HG02610 (cell line): Measurements from ENCODE around the gene IGFBP7.

Experiments
- ATAC-seq: cut with Tn5 transposase; IDR thresholded peaks from one replicate; pipeline ENCODE4 v1.9.1; 2021; ENCODE audit warnings: mild to moderate bottlenecking, moderate library complexity; ENCODE audit not compliant: unreplicated experiment

The IGFBP7 gene

GRCh38 chr4:57044279-57044678 lies 65.9 kb downstream of the IGFBP7 start:
- ATAC-seq, result no peak

- ATAC-seq, result no peak
Measured at GRCh38 chr4:57043347-57044251, 66.6 kb downstream of the IGFBP7 start.

DNA sequence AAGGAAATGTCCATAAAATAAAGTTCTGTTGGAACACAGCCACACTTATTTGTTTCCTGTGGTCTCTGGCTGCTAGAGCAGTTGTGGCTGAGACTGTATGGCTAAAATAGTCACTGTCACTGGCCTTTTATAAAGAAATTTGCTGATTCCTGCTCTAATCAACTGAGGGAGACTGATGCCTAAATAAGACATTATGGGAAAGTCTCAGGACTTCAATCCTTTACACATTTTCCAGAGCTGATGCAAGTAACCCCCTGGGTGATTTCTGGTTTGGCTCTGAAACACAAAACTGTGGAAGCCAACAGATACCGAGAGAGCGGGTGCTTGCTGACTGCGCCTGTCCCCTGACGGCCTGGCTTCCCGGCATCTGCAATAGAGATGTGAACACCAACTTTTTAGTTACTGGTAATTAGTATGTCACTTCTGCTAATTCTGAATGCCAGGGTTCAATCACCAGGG lies 67.4 kb downstream of the IGFBP7 start:
- ATAC-seq, result no peak

DNA sequence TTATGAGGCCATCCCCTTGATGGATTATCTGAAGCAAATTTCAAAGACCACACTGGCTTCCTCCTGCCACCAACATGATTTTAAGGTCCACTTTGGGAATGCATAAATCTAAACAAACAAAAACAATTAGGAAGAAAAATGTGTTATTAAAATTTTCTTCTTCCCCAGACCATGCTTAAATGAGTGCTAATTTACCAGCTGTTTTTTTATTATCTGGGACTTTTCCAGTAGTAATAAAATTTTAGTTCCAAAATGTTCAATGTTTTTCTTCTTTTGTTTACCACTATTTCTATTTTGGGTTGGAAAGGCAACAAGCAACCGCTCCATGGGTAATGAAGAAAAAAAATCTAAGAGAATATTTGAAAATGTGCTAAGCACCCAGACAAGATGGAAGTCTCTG lies 69.2 kb downstream of the IGFBP7 start:
- no peak for ATAC-seq

GRCh38 chr4:57040510-57040909 lies 69.7 kb downstream of the IGFBP7 start:
- ATAC-seq, result no peak

DNA sequence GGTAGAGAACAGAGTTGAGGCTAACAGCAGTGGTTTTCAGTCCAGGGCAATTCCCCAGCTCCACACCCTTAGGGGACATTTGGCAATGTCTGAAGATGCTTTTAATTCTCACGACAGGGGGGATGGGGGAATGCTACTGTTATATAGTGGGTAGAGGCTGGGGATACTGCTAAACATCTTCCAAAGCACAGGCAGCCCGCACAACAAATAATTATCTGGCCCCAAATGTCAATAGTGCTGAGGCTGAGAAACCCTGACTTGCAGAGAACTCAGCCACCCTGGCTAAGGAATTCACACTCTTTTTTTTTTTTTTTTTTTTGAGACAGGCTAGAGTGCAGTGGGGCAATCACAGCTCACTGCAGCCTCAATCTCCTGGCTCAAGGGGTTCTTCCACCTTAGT lies 70.8 kb downstream of the IGFBP7 start:
- ATAC-seq, result no peak

GRCh38 chr4:57037982-57038604 lies 72.1 kb downstream of the IGFBP7 start:
- no peak for ATAC-seq

- ATAC-seq, result no peak
Measured at GRCh38 chr4:57034520-57034919, 75.7 kb downstream of the IGFBP7 start.

- no peak for ATAC-seq
Measured at GRCh38 chr4:57023104-57023503, 87.1 kb downstream of the IGFBP7 start.

DNA sequence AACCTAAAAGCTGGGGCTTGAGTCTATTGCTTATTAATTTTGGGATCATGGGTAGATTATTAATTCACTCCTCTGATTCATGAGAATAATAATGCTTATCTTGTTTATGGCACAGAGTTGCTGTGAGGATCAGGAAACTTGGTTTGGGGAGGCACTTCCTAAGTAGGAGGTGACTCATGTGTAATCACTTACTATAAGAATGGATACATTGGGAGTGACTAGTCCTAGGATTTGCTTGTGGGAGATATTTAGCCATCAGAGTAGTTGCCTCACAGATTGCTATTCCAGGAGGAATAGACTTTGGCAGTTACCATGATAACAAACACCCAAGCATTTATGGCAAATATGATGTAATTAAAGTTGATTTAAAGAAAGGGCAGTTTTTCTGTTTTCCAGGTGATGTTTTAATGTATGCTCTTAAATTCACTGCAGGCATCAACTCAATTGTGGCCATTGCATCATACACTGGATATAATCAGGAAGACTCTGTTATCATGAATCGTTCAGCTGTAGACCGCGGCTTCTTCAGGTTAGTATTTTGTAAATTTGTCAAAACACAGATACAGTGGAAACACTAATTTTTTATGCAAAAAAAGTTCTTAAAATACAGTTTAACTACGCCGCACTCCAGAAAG lies 89.6 kb downstream of the IGFBP7 start:
- no peak for ATAC-seq

DNA sequence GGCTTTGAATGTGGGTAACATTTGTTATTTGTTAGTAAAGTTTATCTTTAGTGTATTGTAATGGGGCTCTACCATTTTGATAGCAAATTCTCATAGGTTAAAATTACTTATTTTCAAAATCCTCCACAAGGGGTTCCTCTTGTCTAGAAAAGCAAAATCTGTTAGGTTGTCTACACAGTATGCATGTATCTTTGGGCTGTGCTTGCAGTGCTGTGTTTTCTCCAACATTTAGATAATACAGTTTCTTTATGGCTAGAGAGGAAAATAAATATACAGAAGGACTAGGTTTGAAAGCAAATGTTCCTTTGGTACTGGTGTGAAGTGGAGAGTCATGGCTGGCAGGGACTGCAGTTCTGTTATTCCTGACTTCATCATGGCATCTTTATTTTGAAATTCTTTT lies 91.2 kb downstream of the IGFBP7 start:
- ATAC-seq, result no peak

DNA sequence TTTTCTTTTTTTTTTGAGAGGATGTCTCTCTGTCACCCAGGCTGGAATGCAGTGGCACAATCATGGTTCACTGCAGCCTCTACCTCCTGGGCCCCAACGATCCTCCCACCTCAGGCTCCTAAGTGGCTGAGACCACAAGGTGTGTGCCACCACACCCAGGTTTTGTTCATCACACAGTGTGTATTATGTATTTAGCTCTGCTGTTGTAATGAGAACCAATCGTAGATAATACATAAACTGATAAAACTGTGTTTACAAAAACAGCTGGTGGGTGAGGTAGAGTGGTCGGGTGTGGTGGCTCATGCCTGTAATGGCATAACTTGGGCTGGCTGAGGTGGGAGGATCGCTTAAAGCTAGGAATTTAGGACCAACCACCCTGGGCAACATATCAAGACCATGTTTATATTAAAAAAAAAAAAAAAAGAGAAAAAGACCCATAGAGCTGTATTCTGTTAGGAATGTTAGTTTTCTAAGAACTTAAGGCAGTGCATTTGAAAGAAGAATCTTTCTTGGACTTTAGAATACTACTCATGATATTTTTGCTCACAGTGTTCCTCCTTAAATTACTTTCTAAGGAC lies 96.6 kb downstream of the IGFBP7 start:
- no peak for ATAC-seq

DNA sequence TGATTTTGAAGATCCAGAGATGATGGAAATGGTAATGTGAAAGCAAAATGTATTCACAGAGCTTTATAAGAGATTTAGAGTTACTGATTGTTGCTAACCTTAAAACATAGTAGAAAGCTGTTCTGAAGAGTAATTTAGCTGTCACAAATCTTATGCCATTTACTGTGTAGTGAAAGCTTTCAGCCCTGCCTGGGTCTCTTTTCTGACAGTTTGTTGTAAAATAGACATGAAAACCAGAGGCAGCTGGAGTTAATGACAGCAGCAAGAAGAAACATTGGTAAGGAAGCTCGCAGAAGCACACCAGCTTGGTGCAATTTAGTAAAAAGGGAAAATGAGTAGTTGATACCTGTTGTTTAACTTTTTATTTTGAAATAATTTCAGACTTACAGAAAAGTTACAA lies 110.4 kb downstream of the IGFBP7 start:
- no peak for ATAC-seq

- no peak for ATAC-seq
Measured at GRCh38 chr4:56995525-56995924, 114.7 kb downstream of the IGFBP7 start.

GRCh38 chr4:56990109-56990905 lies 119.9 kb downstream of the IGFBP7 start:
- ATAC-seq, result no peak

GRCh38 chr4:56986952-56987351 lies 123.2 kb downstream of the IGFBP7 start:
- ATAC-seq, result no peak

GRCh38 chr4:56986192-56986591 lies 124.0 kb downstream of the IGFBP7 start:
- no peak for ATAC-seq

- ATAC-seq, result no peak
Measured at GRCh38 chr4:56981795-56982201, 128.4 kb downstream of the IGFBP7 start.
